OCI-LY7 (cell line): Measurements from ENCODE around the gene R3HDM4. TPM values are rescaled to one million over a fixed set of nuclear protein-coding genes. Genes with fewer than 3 reads are reported as not detected.

ENCODE experiments used
- BruUV-seq: library from RNA; stranded (reverse); fragments of 400-500 nt; replicated peaks from 2 replicates; lab custom pipeline; 2021; lab: Mats Ljungman, UMichigan
- CTCF ChIA-PET: fragments of 300-600 bp; sonication (Branson Sonifier 250); formaldehyde crosslinking; loops from one replicate; lab custom pipeline; 2022; ENCODE audit warnings: antibody characterized with exemption; ENCODE audit not compliant: unreplicated experiment; lab: Charles Lee
- POLR2A ChIA-PET: fragments of 300-600 bp; sonication (Branson Sonifier 250); formaldehyde crosslinking; loops from one replicate; lab custom pipeline; 2022; ENCODE audit warnings: antibody characterized with exemption; lab: Charles Lee
- DNase-seq: peaks from one replicate; pipeline ENCODE4 v3.0.0-alpha.2; 2015; ENCODE audit warnings: low spot score
- H2AFZ ChIP-seq: fragments of 200-600 bp; sonication (generic), shearing (Covaris generic); 2 replicates; pipeline ENCODE4 v1.6.1; 2014; ENCODE audit warnings: mild to moderate bottlenecking, antibody characterized with exemption, low read length, moderate library complexity
- H3K27ac ChIP-seq: fragments of 200-600 bp; sonication (generic); 2 replicates; pipeline ENCODE4 v1.5.1; 2014; ENCODE audit warnings: mixed run types, low read depth, mild to moderate bottlenecking, moderate library complexity, low read length, inconsistent platforms; ENCODE audit not compliant: poor library complexity, severe bottlenecking
- H3K36me3 ChIP-seq: fragments of 200-600 bp; sonication (generic); 2 replicates; pipeline ENCODE4 v1.6.1; 2014; ENCODE audit warnings: mild to moderate bottlenecking, antibody characterized with exemption, low read length, moderate library complexity, mixed read lengths; ENCODE audit not compliant: insufficient read depth
- H3K4me1 ChIP-seq: fragments of 200-600 bp; sonication (generic); 2 replicates; pipeline ENCODE4 v1.5.1; 2014; ENCODE audit warnings: mild to moderate bottlenecking, low read length; ENCODE audit not compliant: insufficient read depth, poor library complexity, severe bottlenecking
- H3K4me2 ChIP-seq: fragments of 200-600 bp; sonication (generic); 2 replicates; pipeline ENCODE4 v1.6.1; 2014; ENCODE audit warnings: mild to moderate bottlenecking, low read length
- H3K4me3 ChIP-seq: fragments of 200-600 bp; sonication (generic); 2 replicates; pipeline ENCODE4 v1.5.1; 2014; ENCODE audit warnings: mild to moderate bottlenecking, low read depth, low read length; ENCODE audit not compliant: poor library complexity, severe bottlenecking
- H3K79me2 ChIP-seq: fragments of 200-600 bp; sonication (generic); 2 replicates; pipeline ENCODE4 v1.6.1; 2016; ENCODE audit warnings: low read depth, mild to moderate bottlenecking, low read length, moderate library complexity, mixed read lengths; ENCODE audit not compliant: insufficient read depth
- H3K9me2 ChIP-seq: fragments of 200-600 bp; sonication (generic); 2 replicates; pipeline ENCODE4 v1.6.1; 2016; ENCODE audit warnings: mild to moderate bottlenecking, low read length, mixed read lengths; ENCODE audit not compliant: insufficient read depth
- H3K9me3 ChIP-seq: fragments of 200-600 bp; sonication (generic); 2 replicates; pipeline ENCODE4 v1.6.1; 2014; ENCODE audit warnings: mild to moderate bottlenecking, mixed run types, low read length, mixed read lengths
- H4K20me1 ChIP-seq: fragments of 200-600 bp; sonication (generic); 2 replicates; pipeline ENCODE4 v1.6.1; 2014; ENCODE audit warnings: mild to moderate bottlenecking, antibody characterized with exemption, low read length, moderate library complexity, mixed read lengths; ENCODE audit not compliant: insufficient read depth
- CTCF ChIP-seq: fragments of 200-600 bp; sonication (generic); conservative IDR thresholded peaks from 2 replicates; pipeline ENCODE4 v1.5.1; 2014; ENCODE audit warnings: mild to moderate bottlenecking, antibody characterized with exemption, low read length, moderate library complexity, mixed read lengths
- EZH2phosphoT487 ChIP-seq: fragments of 200-600 bp; sonication (generic); IDR thresholded peaks from 2 replicates; pipeline ENCODE4 v1.6.1; 2018; ENCODE audit warnings: low read depth, borderline replicate concordance, mild to moderate bottlenecking, mixed run types, antibody characterized with exemption, low read length, moderate library complexity, mixed read lengths
- intact Hi-C: fragments of 100-400 bp; cut with micrococcal nuclease; formaldehyde crosslinking; loops from one replicate; pipeline ENCODE4 v1.10.0; 2022; ENCODE audit not compliant: unreplicated experiment
- total RNA-seq, 2 experiments: library from RNA; depleted of rRNA in 1 of 2; stranded (reverse); fragments of >200 nt in 1 of 2; shearing (Covaris generic) in 1 of 2; gene quantifications; 2 replicates each; pipeline ENCODE4 v1.2.3, GENCODE V29; 2014 to 2022

The R3HDM4 gene
- total RNA-seq, 2 experiments from 2014 or later = 43.5 to 64.9 TPM

- Histone ChIP-seq H3K4me2 (peak overlapping the region; percentile 32; the same call in 1 of the 2 replicates), H3K79me2 (no peaks in the 10 kb centered on the region), H3K9me3 (no peaks in the 10 kb centered on the region), H3K27ac (no peak overlapping the region), H3K4me1 (peaks cover 14% of the 10 kb centered on the region), H3K4me3 (no peak overlapping the region), H3K36me3 (no peaks in the 10 kb centered on the region), H4K20me1 (no peaks in the 10 kb centered on the region), H3K9me2 (no peaks in the 10 kb centered on the region), H2AFZ (no peak overlapping the region)
- no TSS peak for BruUV-seq
- TF ChIP-seq CTCF = no peak
- no peak for TF ChIP-seq EZH2phosphoT487
- DNase-seq = no peak
- intact Hi-C loops = no loop called here
- ChIA-PET CTCF (no interaction called here), POLR2A (no interaction called here)
Observed at GRCh38 chr19:918152-918437, 5.1 kb upstream of the R3HDM4 start.

GRCh38 chr19:917323-918151 is 4.5 kb upstream of the R3HDM4 start, which contains the start of gene KISS1R:
KISS1R (plus strand) TSS chr19:917333; CDS start chr19:917503, 170 bp downstream.
- Histone ChIP-seq H3K27ac (no peak within 1 kb of the TSS), H3K36me3 (no peaks in the 10 kb centered on the region), H3K79me2 (peaks cover 2% of the 10 kb centered on the region; the same call in 1 of the 2 replicates), H3K4me3 (peak within 1 kb of the TSS; percentile 23), H2AFZ (no peak within 1 kb of the TSS), H3K9me3 (no peaks in the 10 kb centered on the region), H3K4me1 (peaks cover 14% of the 10 kb centered on the region), H3K4me2 (peak within 1 kb of the TSS; percentile 32), H3K9me2 (no peaks in the 10 kb centered on the region), H4K20me1 (no peaks in the 10 kb centered on the region)
- BruUV-seq = no TSS peak
- TF ChIP-seq EZH2phosphoT487 (no peak), CTCF (peak; percentile 87)
- ChIA-PET CTCF (no interaction called here), POLR2A (no interaction called here)
- intact Hi-C loops = loop anchor here (1.0 kb wide), 1 partner anchor 55 kb away; no protein-coding TSS in a partner anchor
- peak; percentile 78 for DNase-seq
